22Rv1 (cell line): Measurements from ENCODE around the gene RIOK3.

Source experiments
- CTCF ChIP-seq: fragments of 450-650 bp; IDR thresholded peaks from 2 replicates; pipeline ENCODE4 v1.5.1; 2017; ENCODE audit warnings: mild to moderate bottlenecking
- ZFX ChIP-seq: fragments of 450-650 bp; IDR thresholded peaks from 2 replicates; pipeline ENCODE4 v1.6.1; 2017; ENCODE audit warnings: antibody characterized with exemption, borderline replicate concordance

- TF ChIP-seq CTCF (no peak), ZFX (no peak)
Measured at GRCh38 chr18:23412351-23412964, 40.6 kb upstream of the RIOK3 start.
